Activated CD8-positive, alpha-beta memory T cell treated with anti-CD3 and anti-CD28 coated beads, Interleukin-2, amount 50 U/mL, for 4 hours (primary cell): Measurements from ENCODE around the gene HNRNPAB.

ENCODE experiments used
- DNase-seq: peaks from one replicate; pipeline ENCODE4 v3.0.0-alpha.2; 2020

Gene HNRNPAB

DNA sequence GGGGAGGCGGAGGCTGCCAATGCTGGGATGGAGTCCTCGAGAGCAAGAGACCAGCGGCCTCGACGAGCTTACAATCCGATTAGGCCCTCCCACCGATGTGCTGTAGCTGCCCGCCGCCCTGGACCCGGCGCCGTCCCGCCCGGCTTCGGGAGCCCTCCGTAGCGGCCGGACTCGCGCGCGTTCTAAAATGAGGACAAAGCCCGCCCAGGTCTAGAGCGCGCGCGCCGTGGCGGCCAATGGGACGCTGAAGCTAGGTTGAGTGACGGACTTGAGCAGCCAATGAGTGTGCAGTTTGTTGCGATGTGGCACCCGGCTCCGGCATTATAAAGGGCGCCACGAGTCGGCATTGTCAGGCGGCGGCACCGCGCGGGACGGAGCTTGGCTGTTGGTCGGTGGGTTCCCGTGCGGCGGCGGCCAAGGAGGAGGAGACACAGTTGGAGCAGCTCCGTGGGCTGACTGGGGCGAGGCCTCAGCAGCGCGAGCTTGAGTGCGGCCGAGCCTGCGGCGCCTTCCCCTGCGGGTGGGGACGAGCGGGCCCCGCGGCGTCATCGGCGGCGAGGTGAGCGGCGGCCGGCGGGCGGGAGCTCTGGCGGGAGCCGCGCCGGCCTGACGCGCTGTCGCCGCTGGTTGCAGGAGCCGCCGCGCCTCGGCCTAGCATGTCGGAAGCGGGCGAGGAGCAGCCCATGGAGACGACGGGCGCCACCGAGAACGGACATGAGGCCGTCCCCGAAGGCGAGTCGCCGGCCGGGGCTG lies at the start of gene HNRNPAB:
HNRNPAB (plus strand) TSS at position 352 of the 753 bp plus-strand sequence; CDS start at position 657, 305 bp downstream.
- peak; percentile 97 for DNase-seq

GRCh38 chr5:178155065-178155464 lies 49.3 kb upstream of the HNRNPAB start:
- DNase-seq, result no peak

DNA sequence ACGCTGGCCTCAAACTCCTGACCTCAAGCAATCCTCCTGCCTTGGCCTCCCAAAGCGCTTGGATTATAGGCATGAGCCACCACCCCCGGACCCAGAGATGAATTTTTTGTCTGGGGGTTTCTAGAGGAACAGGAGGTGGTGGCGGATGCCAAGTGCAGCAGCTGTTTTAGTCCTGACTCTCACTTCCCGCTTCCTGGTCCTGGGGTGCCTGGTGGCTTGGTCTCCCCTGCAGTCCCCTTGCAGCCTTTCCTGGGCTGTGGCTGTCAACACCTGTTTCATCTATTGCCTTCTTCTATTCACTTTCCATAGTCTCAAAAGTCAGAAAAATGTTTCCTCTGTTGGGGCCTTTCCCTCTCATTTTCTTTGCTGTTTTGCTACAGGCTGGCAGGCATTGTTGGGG lies 44.2 kb upstream of the HNRNPAB start:
- no peak for DNase-seq

DNA sequence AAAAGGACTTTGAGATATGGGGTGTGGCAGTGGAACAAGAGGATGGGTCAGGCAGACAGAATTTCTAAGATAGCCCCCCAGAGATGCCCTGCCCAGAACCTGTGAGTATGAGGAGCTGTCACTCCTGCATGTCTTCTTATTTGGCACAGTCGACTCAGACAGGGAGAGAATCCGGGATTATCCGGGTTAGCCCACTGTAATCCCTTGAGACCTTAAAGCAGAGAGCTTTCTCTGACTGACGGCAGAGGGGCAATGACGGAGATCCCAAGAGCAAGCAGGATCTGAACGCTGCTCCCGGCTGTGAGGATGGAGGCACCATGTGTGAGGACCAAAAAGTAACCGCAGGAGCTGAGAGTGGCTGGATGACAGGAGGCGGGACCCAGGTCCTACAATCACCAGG lies 41.9 kb upstream of the HNRNPAB start:
- DNase-seq, result no peak

GRCh38 chr5:178163772-178164735 lies 40.3 kb upstream of the HNRNPAB start:
- DNase-seq, result peak; percentile 95

GRCh38 chr5:178165581-178165980 lies 38.8 kb upstream of the HNRNPAB start:
- DNase-seq, result no peak

DNA sequence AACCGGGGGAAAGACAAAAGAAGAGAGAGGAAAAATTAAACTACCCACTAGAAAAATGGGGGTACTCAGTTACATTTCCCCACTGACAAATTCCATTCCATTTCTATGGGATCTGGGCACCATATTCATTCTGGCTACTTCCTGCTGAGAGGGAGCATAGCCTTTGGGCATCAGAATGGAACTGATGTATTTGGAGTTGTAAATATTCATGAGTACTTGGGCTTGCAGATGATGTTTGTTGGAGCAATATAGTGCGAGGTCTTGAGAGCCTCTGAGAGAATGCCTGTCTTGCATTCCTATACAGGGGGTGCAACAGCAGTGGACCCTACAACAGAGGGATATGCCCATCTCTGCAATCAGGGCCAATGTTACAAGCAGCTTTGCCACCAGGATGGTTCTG lies 33.9 kb upstream of the HNRNPAB start:
- DNase-seq, result no peak

GRCh38 chr5:178174456-178174855 lies 29.9 kb upstream of the HNRNPAB start:
- DNase-seq, result no peak

GRCh38 chr5:178176791-178177190 lies 27.5 kb upstream of the HNRNPAB start:
- no peak for DNase-seq

GRCh38 chr5:178177569-178177968 lies 26.8 kb upstream of the HNRNPAB start:
- DNase-seq, result no peak

DNA sequence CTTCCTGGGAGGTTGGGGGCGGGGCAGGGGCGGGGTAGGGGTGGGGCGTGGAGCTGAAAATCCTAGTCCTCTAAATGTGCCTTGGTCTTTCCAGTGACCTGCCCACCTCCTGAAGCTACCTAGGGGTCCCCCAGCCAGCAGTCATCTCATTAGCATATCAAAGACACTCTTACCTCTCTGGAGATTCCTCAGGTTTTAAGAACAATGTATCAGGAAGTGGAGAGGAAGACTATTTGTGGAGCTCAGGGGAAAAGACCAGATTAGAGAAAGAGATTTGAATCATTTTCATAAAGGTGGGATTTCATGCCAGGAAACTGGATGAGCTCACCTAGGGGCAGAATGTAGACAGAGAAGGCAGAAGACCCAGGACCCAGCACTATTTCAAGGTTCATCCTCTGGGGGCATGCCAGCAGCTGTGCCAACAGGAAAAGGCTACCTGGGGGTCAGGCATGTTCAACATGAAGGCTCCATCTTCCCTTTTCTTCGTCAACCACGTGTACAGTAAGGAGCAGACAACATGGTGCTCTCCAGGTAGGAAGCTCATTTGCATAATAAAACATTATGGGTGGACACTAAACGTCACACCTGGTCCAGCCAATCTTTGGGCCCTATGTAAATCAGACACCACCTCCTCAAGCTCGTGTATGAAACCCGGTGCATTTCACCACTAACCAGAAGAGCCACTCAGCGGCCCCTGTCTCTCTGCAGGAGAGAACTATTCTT lies 24.0 kb upstream of the HNRNPAB start:
- DNase-seq, result no peak

- no peak for DNase-seq
Observed at GRCh38 chr5:178182158-178182876, 22.0 kb upstream of the HNRNPAB start.

DNA sequence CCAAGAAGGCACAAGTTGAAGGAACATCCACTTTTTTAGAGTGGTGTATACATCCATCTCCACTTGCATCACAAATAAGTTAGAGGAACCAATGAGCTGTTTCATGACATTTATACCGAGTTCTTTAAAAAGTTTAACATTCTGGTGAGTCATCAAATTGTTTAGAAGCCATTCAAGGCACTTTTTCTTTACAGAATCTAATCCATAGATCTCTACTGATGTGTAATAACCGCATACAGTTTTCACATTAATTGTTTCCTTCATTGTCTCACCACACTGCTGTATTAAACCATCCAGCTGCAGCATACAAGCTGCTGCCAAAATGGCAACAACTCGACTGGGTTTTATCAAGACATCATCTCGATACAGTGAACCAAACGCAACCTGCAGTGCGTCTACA lies 17.9 kb upstream of the HNRNPAB start:
- DNase-seq, result no peak

DNA sequence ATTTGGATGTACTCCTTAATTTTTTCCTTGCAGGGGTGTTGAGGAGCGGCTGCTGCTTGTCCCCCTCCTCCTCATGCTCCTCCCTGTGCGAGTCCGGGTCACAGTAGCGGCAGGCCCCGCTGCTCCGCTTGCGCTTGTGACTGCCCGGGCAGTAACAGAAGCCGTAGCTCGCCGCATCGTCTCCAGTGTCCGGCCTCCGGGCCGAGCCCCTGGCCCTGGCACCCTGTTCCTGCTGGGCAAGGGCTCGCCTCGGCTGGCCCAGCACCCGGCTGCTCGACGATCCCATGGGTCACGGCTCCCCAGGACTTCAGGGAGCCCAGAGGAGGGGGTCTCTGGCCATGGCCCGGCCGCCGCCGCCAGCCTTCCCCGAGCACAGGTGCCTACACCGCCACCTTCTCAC lies 17.3 kb upstream of the HNRNPAB start, which contains the start of gene GMCL2:
GMCL2 (minus strand) TSS at position 358 of the 400 bp plus-strand sequence; CDS start at position 286, 72 bp downstream.
- no peak for DNase-seq

- DNase-seq, result no peak
Observed at GRCh38 chr5:178189433-178189832, 14.9 kb upstream of the HNRNPAB start.

DNA sequence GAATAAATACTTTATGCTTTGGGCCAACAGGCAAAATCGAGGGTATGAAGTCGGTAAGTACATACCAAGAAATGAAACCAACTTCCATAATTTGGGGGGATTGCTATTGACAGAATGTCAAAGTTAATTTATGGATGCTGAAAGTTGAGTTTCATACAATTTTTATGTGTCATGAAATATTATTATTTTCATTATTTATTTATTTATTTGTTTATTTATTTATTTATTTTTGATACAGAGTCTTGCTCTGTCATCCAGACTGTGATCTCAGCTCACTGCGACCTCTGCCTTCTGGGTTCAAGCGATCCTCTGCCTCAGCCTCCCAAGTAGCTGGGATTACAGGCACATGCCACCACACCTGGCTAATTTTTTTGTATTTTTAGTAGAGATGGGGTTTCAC lies 12.7 kb upstream of the HNRNPAB start:
- no peak for DNase-seq

DNA sequence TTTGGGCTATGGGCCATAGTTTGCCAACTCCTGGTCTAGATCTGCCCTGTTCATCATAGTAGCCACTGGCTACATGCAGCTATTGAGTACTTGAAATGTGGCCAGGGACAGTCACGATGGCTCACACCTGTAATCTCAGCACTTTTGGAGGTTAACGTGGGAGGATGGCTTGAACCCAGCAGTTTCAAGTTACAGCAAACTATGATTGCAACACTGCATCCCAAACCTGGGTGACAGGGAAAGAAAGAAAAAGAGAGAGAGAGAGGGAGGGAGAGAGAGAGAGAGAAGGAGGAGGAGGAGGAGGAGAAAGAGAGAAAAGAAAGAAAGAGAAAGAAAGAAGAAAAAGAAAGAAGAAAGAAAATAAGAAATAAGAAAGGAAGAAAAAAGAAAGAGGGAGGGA lies 12.1 kb upstream of the HNRNPAB start:
- no peak for DNase-seq

DNA sequence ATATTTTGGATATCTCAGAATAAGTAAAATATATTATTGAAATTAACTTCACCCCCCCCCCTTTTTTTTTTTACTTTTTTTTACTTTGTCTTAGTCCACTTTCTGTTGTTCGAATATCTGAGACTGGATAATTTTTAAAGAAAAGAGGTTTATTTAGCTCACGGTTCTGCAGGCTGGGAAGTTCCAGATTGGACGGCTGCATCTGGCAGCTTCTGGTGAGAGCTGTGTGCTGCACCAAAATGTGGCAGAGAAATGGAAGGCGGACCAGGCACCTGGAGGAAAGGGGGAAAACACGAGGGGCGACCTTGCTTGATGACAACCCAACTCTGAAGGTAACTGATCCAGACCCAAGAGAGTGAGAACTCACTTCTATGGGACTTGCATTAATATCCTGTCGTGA lies 11.5 kb upstream of the HNRNPAB start:
- DNase-seq, result no peak

DNA sequence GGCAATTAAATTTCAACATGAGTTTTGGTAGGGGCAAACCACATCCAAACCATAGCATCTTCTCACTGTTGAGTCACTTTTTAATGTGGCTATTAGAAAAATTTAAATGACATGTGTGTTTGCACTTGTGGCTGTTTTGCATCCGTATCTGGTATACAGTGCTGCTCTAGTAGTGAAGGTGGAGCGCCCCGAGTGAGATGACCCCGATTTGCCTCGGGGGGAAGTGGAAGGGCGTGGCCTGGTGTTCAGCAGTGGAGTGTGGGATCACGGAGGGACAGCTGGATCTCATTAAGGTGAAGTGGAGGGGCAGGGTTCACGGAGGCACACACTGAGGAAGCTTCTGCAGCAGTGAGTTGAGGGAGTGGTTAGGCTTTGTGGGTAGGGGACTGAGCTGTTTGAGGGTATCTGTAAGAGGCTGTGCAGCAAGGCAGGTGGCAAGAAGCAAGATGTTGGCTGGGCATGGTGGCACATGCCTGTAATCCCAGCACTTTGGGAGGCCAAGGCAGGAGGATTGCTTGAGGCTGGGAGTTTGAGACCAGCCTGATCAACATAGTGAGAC lies 11.0 kb upstream of the HNRNPAB start:
- no peak for DNase-seq

- DNase-seq, result no peak
Observed at GRCh38 chr5:178194026-178194425, 10.3 kb upstream of the HNRNPAB start.

DNA sequence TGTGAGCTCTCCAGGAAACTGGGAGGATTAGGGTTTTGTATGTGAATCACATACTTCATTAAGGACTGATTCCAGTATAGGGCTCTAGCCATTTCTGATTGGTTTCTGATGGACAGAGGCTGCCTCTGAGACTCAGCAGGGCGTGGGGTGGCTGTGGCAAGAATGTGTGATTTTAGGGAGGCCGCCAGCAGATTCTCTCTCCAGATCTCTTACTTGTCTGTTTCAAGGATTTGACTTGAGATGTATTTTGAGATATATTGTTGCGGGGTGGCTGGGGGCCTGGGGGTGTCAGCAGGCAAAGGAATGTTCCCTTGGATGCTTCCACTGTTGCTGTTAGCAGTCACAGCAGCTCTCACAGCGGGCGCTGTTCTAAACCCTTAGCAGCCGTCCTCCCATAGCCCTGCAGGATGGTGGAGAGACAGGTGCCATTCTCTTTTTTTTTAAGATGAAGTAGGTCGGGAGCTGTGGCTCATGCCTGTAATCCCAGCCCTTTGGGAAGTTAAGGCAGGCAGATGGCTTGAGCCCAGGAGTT lies 8.0 kb upstream of the HNRNPAB start:
- DNase-seq, result no peak

DNA sequence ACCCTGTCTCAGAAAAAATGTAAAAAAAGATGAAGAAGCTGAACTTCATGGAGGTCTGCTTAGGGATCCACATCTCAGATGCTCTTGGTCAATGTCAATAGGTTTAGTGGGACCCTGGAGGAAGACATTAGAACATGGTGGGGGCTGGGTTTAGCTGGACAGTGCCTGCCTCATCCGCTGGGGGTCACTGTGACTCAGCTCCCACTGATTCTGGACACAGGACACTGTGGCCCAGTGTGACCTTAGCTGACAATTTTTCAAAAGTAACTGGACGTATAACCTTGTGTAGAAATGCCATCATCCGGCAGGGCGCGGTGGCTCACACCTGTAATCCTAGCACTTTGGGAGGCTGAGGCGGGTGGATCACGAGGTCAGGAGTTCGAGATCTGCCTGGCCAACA lies 7.3 kb upstream of the HNRNPAB start:
- no peak for DNase-seq
